ENCODE data around the gene ARHGAP32. TPM values are rescaled to one million over a fixed set of nuclear protein-coding genes. Genes with fewer than 3 reads are reported as not detected.

The ARHGAP32 gene
- total RNA-seq, 1 donor from 2014 or later = 21.4 TPM

DNA sequence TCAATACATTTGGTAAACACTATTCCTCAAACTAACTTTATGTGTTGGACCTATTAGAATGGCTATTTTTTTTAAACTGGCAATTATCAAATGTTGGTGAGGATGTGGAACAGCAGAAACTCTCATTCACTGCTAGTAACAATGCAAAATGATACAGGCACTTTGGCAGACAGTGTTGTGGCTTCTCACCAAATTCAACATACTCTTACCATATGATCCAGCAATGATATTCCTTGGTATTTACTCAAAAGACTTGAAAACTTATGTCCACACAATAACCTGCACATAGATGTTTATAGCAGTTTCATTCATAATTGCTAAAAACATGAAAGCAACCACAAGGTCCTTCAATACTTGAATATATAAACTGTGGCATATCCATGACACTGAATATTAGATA lies 136.9 kb downstream of the ARHGAP32 start:
- H3K4me1 ChIP-seq = no peaks in the 10 kb centered on the region
- H3F3A ChIP-seq (ENCODE audit: low read depth) = no peaks in the 10 kb centered on the region
- H3K27me3 ChIP-seq = no peaks in the 10 kb centered on the region
- no peaks in the 10 kb centered on the region for H3K36me3 ChIP-seq
- H3K27ac ChIP-seq = no peak overlapping the region
- no peak for TF ChIP-seq EZH2 (IDR thresholded peaks at IDR 0.05)
- no peak overlapping the region for H3K9ac ChIP-seq
- H3K79me2 ChIP-seq (ENCODE audit: low read depth) = no peaks in the 10 kb centered on the region
- no peak overlapping the region for H3K27ac Mint-ChIP-seq
- no peaks in the 10 kb centered on the region for H3K9me3 Mint-ChIP-seq
- H3K9me3 ChIP-seq (ENCODE audit: low read depth) = no peaks in the 10 kb centered on the region
- H3K4me3 Mint-ChIP-seq = no peak overlapping the region
- H3K27me3 Mint-ChIP-seq (ENCODE audit: insufficient read depth, low read depth) = no peaks in the 10 kb centered on the region
- no peak overlapping the region for H3K4me2 ChIP-seq
- no peaks in the 10 kb centered on the region for H4K20me1 ChIP-seq (ENCODE audit: low read depth)
- H3K36me3 Mint-ChIP-seq = peaks cover 13% of the 10 kb centered on the region
- no peak overlapping the region for H3K4me3 ChIP-seq
- DNase-seq (ENCODE audit: low spot score) = no peak
- H2AFZ ChIP-seq (replicated peaks) = no peak overlapping the region
- no peaks in the 10 kb centered on the region for H3K4me1 Mint-ChIP-seq

DNA sequence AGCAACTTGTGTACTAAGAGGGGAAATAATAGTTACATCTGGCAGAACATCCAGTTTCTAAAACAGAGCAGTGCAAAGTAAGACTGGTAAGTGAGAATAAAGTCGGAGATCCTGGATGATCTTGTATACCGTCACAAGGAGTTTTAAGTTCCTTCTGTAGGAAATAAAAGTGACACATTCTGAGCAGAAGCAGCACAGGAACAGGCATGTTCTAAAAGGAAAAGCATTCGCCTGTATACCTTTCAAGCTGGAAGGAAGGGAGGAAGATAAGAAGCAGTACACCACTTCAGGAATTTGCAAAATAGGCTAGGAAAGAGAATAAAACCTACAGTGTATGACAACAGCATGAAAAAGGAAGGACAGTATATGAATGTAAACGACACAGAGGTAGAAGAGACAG lies 143.2 kb downstream of the ARHGAP32 start:
- no peaks in the 10 kb centered on the region for H3K4me1 ChIP-seq
- no peaks in the 10 kb centered on the region for H3K27me3 Mint-ChIP-seq (ENCODE audit: insufficient read depth, low read depth)
- no peak overlapping the region for H3K9ac ChIP-seq
- H3K4me2 ChIP-seq = no peak overlapping the region
- no peaks in the 10 kb centered on the region for H3K4me1 Mint-ChIP-seq
- H3K27ac Mint-ChIP-seq = no peak overlapping the region
- no peak overlapping the region for H2AFZ ChIP-seq (replicated peaks)
- TF ChIP-seq EZH2 (IDR thresholded peaks at IDR 0.05) (no peak), EZH2phosphoT487 (IDR thresholded peaks at IDR 0.05) (no peak)
- TF ChIP-seq, protein P1, sequence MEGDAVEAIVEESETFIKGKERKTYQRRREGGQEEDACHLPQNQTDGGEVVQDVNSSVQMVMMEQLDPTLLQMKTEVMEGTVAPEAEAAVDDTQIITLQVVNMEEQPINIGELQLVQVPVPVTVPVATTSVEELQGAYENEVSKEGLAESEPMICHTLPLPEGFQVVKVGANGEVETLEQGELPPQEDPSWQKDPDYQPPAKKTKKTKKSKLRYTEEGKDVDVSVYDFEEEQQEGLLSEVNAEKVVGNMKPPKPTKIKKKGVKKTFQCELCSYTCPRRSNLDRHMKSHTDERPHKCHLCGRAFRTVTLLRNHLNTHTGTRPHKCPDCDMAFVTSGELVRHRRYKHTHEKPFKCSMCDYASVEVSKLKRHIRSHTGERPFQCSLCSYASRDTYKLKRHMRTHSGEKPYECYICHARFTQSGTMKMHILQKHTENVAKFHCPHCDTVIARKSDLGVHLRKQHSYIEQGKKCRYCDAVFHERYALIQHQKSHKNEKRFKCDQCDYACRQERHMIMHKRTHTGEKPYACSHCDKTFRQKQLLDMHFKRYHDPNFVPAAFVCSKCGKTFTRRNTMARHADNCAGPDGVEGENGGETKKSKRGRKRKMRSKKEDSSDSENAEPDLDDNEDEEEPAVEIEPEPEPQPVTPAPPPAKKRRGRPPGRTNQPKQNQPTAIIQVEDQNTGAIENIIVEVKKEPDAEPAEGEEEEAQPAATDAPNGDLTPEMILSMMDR (IDR thresholded peaks at IDR 0.05) = no peak
- no peaks in the 10 kb centered on the region for H3K36me3 ChIP-seq
- peaks cover 7% of the 10 kb centered on the region for H3K36me3 Mint-ChIP-seq
- H3F3A ChIP-seq (ENCODE audit: low read depth) = no peaks in the 10 kb centered on the region
- H3K27ac ChIP-seq = no peak overlapping the region
- H3K79me2 ChIP-seq (ENCODE audit: low read depth) = no peaks in the 10 kb centered on the region
- DNase-seq (ENCODE audit: low spot score) = no peak
- no peaks in the 10 kb centered on the region for H3K27me3 ChIP-seq
- H3K9me3 Mint-ChIP-seq = no peaks in the 10 kb centered on the region
- no peaks in the 10 kb centered on the region for H3K9me3 ChIP-seq (ENCODE audit: low read depth)
- no peaks in the 10 kb centered on the region for H4K20me1 ChIP-seq (ENCODE audit: low read depth)
- no peak overlapping the region for H3K4me3 Mint-ChIP-seq
- H3K4me3 ChIP-seq = no peak overlapping the region

DNA sequence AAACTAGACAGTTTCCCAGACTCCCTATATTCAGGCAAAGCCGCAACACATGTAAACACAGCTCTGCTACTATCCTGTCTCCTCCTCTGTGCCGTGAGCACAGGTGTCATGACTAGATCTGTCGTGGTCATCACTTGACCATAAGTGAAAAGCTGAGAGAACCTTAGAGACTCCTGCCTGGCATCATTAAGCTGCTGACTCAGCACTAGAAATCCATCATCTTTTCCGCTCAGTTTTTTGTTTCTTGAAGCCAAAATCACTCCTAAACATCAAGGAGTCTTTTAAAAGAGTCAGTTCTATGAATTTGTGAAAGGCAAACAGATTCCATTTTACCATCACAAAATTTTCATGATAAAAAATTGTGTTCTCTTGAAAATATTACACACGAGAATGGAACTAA lies 147.0 kb downstream of the ARHGAP32 start:
- H3K4me2 ChIP-seq = no peak overlapping the region
- no peak for DNase-seq (ENCODE audit: low spot score)
- no peak overlapping the region for H3K4me3 Mint-ChIP-seq
- peaks cover 11% of the 10 kb centered on the region for H3K36me3 Mint-ChIP-seq
- H3K36me3 ChIP-seq = no peaks in the 10 kb centered on the region
- no peak overlapping the region for H3K9ac ChIP-seq
- no peaks in the 10 kb centered on the region for H3K79me2 ChIP-seq (ENCODE audit: low read depth)
- H3K4me3 ChIP-seq = no peak overlapping the region
- H3K9me3 Mint-ChIP-seq = no peaks in the 10 kb centered on the region
- no peaks in the 10 kb centered on the region for H3K27me3 ChIP-seq
- TF ChIP-seq EZH2phosphoT487 (IDR thresholded peaks at IDR 0.05) = no peak
- TF ChIP-seq EZH2 (IDR thresholded peaks at IDR 0.05) = no peak
- TF ChIP-seq, protein P1 (IDR thresholded peaks at IDR 0.05) = no peak
- H3K27ac ChIP-seq = no peak overlapping the region
- no peaks in the 10 kb centered on the region for H4K20me1 ChIP-seq (ENCODE audit: low read depth)
- H3K4me1 ChIP-seq = no peaks in the 10 kb centered on the region
- no peaks in the 10 kb centered on the region for H3K9me3 ChIP-seq (ENCODE audit: low read depth)
- no peak overlapping the region for H3K27ac Mint-ChIP-seq
- no peak overlapping the region for H2AFZ ChIP-seq (replicated peaks)
- H3K27me3 Mint-ChIP-seq (ENCODE audit: insufficient read depth, low read depth) = no peaks in the 10 kb centered on the region
- H3K4me1 Mint-ChIP-seq = no peaks in the 10 kb centered on the region
- no peaks in the 10 kb centered on the region for H3F3A ChIP-seq (ENCODE audit: low read depth)

DNA sequence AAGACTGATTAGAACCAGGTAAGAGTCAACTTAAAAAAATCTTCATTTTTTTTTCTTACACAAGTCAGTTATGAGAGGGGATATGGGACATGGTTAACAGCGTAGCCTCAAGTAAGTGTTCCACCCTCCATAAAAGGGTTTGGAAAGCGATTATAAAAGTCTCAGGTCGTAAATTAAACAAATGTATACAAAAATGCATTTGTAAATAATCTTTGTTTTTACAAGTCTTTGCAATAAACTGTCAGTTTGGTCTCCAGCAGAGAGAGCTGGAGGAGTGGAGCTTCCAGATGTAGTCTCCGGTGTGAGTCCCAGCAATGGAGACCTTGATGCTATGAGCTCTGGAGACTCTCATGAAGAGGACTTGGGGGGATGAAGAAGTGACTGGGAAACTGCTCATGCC lies 149.6 kb downstream of the ARHGAP32 start:
- H3K36me3 ChIP-seq = no peaks in the 10 kb centered on the region
- no peak overlapping the region for H2AFZ ChIP-seq (replicated peaks)
- H3K9me3 ChIP-seq (ENCODE audit: low read depth) = no peaks in the 10 kb centered on the region
- H3K4me1 ChIP-seq = no peaks in the 10 kb centered on the region
- no peak overlapping the region for H3K9ac ChIP-seq
- Mint-ChIP-seq H3K36me3 (peaks cover 28% of the 10 kb centered on the region), H3K27me3 (ENCODE audit: insufficient read depth, low read depth) (no peaks in the 10 kb centered on the region), H3K27ac (no peak overlapping the region), H3K4me1 (no peaks in the 10 kb centered on the region), H3K9me3 (peaks cover 5% of the 10 kb centered on the region), H3K4me3 (no peak overlapping the region)
- H3K79me2 ChIP-seq (ENCODE audit: low read depth) = no peaks in the 10 kb centered on the region
- no peak for DNase-seq (ENCODE audit: low spot score)
- no peak overlapping the region for H3K27ac ChIP-seq
- no peaks in the 10 kb centered on the region for H3F3A ChIP-seq (ENCODE audit: low read depth)
- no peak overlapping the region for H3K4me2 ChIP-seq
- H4K20me1 ChIP-seq (ENCODE audit: low read depth) = no peaks in the 10 kb centered on the region
- TF ChIP-seq EZH2phosphoT487 (IDR thresholded peaks at IDR 0.05) = no peak
- no peak for TF ChIP-seq EZH2 (IDR thresholded peaks at IDR 0.05)
- TF ChIP-seq, protein P1 (IDR thresholded peaks at IDR 0.05) = no peak
- H3K4me3 ChIP-seq = no peak overlapping the region
- H3K27me3 ChIP-seq = no peaks in the 10 kb centered on the region
